Frontal cortex (tissue), 1 donor: ENCODE measurements around the gene LRIT2. TPM values are rescaled to one million over a fixed set of nuclear protein-coding genes. Genes with fewer than 3 reads are reported as not detected.

ENCODE experiments used
- total RNA-seq: library from RNA; depleted of rRNA; stranded (reverse); fragments of >200 nt; gene quantifications from one replicate; pipeline ENCODE4 v1.2.3, GENCODE V29; 2014

LRIT2 gene
- total RNA-seq, 1 donor from 2014 or later = not detected

Other genes starting within 250 kb of the LRIT2 start
- gene GHITM, start 86.0 kb downstream of the LRIT2 start, total RNA-seq = 165 TPM
- gene GPR15LG, start 51.7 kb downstream of the LRIT2 start, total RNA-seq = not detected
- gene CDHR1, start 31.0 kb downstream of the LRIT2 start, total RNA-seq = 1.6 TPM
- gene LRIT1, start 16.0 kb upstream of the LRIT2 start, total RNA-seq = not detected
- not detected for gene RGR, start 19.5 kb upstream of the LRIT2 start, total RNA-seq
- 90.1 TPM for gene CCSER2, start 103.0 kb upstream of the LRIT2 start, total RNA-seq